Subcutaneous adipose tissue (tissue), 4 donors: ENCODE measurements around the gene USH2A. TPM values are rescaled to one million over a fixed set of nuclear protein-coding genes. Genes with fewer than 3 reads are reported as not detected.

Experiments
- CTCF ChIP-seq: fragments of 450-650 bp; IDR thresholded peaks from one replicate; pipeline ENCODE4 v1.5.1; 2016; ENCODE audit warnings: low read depth, mild to moderate bottlenecking, control low read depth, antibody characterized with exemption, moderate library complexity
- total RNA-seq, 4 donors: library from RNA; depleted of rRNA; stranded (reverse); fragments of >200 nt; gene quantifications; one replicate each; pipeline ENCODE4 v1.1.0, GENCODE V29; 2016

Gene USH2A
- total RNA-seq, 4 donors from 2014 or later = under 0.01 TPM; not detected in 3

DNA sequence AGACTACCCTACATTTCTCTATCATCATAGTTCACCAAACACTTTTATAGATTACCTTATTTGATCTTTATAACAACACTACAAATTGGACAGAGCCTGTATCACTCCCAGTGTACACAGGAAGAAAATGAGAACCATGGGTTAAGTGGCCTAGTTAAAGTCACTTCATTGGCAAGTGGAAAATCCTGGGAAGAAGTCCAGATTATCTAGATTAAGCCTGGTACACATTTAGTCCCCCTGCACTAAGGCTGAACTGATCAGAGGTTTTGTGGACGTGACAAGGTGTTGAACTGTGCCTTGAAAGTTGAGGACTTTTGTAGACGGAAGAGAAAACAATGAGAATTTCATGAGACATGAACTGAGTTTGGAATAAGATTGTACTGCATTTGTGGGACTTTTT lies 7.5 kb upstream of the USH2A start:
- no peak for TF ChIP-seq CTCF

- TF ChIP-seq CTCF = no peak
These were observed 2.3 kb upstream of the USH2A start for GRCh38 chr1:216425577-216425976.

DNA sequence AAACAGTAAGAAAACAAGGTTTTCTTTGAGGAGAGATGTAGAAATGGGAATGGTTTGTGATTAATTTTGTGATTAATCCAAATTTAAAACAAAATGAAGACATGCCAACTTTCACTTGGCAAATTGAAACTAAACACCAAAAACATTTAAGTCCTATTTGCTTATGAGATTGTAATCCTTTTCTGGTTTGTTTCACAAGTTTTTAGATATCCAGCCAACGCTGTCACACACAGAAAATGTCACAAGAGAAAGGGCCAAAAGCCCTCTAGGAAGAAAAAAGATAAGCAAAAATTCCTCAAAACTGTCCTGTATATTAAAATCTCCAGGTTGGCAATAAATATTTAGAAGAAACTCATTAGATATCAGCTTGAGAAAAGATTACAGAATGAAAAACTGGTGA lies 2.5 kb downstream of the USH2A start:
- TF ChIP-seq CTCF = no peak

DNA sequence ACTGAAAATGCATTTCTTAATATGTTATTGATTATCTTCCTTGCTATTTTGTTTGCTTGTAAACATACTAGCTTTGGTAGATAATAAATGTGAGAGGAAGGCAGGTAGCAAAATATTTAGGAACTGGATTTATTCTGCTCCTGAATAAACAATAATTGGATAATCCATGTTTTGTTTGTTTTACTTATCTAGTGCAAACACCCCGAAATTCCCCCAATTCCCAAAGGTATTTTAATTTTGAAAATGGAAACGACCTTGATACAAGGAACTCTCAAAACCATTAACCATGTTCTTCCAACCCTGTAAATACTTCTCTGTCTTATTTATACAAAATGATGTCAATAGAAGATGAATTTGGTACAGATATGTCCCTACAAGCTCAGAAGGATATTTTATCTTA lies 3.0 kb downstream of the USH2A start:
- no peak for TF ChIP-seq CTCF

DNA sequence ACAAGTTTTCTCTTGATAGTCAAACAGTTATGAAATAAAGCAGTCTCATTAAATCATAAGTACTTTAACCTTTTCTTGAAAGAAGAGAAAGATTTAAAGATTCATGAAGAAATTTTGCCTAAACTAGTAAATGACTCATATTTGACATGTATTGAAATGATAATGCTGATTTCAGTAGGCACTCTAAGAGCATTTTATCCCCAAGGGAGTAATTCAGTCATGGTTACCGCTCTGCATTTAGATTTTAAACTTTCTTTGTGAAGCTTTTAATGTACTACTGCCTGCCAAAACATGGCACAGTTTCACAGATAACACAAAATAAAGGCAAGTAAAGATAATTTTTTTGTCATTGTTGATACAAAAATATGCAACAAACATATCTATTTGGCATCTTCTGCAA lies 6.8 kb downstream of the USH2A start:
- no peak for TF ChIP-seq CTCF

DNA sequence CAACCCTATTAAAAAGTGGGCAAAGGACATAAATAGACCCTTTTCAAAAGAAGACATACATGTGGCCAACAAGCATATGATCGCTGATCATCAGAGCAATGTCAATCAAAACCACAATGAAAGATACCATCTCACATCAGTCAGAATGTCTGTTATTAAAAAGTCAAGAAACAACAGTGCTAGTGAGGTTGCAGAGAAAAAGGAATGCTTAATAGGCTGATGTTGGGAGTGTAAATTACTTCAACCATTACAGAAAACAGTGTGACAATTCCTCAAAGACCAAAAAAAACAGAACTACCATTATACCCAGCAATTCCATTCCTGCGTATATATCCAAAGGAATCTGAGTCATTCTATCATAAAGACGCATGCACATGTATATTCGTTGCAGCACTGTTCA lies 13.2 kb downstream of the USH2A start:
- TF ChIP-seq CTCF = no peak

DNA sequence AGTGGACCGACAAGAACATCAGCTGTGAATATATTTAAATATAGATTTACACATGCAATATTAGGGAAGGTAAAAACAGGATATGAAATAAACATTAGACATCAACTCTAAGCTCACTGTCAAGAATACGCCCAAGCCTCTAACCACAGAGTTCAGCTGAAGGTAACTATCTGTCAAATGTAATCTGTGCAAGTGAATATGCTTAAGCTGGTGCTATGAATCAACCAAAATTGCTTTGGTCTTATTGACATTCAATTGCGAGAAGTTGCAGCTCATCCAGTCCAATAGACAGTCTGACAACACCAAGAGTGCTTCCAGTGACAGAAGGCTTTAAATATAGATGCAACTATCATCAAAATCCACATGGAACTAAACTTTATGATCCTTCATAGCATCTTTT lies 32.3 kb downstream of the USH2A start:
- no peak for TF ChIP-seq CTCF

DNA sequence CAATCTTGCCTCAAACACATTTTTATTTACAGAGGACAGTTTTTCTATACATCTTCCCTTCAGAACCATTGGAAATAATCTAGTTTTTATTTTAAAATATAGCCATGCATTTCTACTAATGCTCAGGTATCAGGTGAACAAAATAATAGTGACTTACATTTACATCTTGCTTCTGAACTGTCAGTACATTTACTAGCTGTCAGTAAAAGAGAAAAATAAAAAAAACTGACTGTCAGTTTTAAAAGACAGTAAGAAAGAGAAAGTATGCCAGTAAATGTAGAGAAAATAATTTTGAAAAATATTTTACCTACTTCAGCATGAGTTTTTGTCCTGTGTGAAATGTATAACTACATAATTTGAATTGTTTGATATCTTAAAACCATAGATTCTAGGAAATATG lies 33.5 kb downstream of the USH2A start:
- no peak for TF ChIP-seq CTCF
